Keratinocyte (primary cell): Measurements from ENCODE around the gene OVCH1. TPM values are rescaled to one million over a fixed set of nuclear protein-coding genes. Genes with fewer than 3 reads are reported as not detected.

Source experiments
- DNase-seq: peaks from one replicate; pipeline ENCODE4 v3.0.0-alpha.2; 2011; ENCODE audit warnings: low read depth, missing footprints, low spot score
- FAIRE-seq: peaks from 2 replicates; lab custom pipeline; 2011; peaks lifted over from hg19 to GRCh38; lab: Jason Lieb, UNC
- H2AFZ ChIP-seq: 2 replicates; pipeline ENCODE4 v1.6.0; 2012; ENCODE audit warnings: low read length, control low read depth, inconsistent platforms; ENCODE audit not compliant: control insufficient read depth
- H3K27ac ChIP-seq: 2 replicates; pipeline ENCODE4 v1.5.1; 2011; ENCODE audit warnings: low read length; ENCODE audit not compliant: control insufficient read depth, insufficient read depth
- H3K27me3 ChIP-seq: 3 replicates; pipeline ENCODE4 v1.6.0; 2011; ENCODE audit warnings: low read length; ENCODE audit not compliant: control insufficient read depth, insufficient read depth; ENCODE audit errors: extremely low read depth
- H3K36me3 ChIP-seq, 2 experiments: 2 replicates in 1 of 2; 3 replicates in 1 of 2; pipeline ENCODE4 v1.5.1; 2011; ENCODE audit warnings: low read length in 2 of 2, mild to moderate bottlenecking in 1 of 2; ENCODE audit not compliant: control insufficient read depth in 2 of 2, insufficient read depth in 2 of 2; ENCODE audit errors: extremely low read depth in 1 of 2
- H3K4me1 ChIP-seq: 3 replicates; pipeline ENCODE4 v1.5.1; 2011; ENCODE audit warnings: low read length; ENCODE audit not compliant: control insufficient read depth, insufficient read depth; ENCODE audit errors: extremely low read depth
- H3K4me2 ChIP-seq: 3 replicates; pipeline ENCODE4 v1.6.0; 2011; ENCODE audit warnings: low read depth, low read length; ENCODE audit not compliant: control insufficient read depth, insufficient read depth; ENCODE audit errors: extremely low read depth
- H3K4me3 ChIP-seq, 3 experiments: fragments of 200-600 bp in 1 of 3; sonication (generic) in 1 of 3; 2 replicates in 2 of 3; 3 replicates in 1 of 3; pipeline ENCODE4 v1.5.1; 2011 to 2016; ENCODE audit warnings: low read length in 3 of 3, mild to moderate bottlenecking in 3 of 3, control low read depth in 2 of 3, inconsistent platforms in 1 of 3, low read depth in 1 of 3, mixed read lengths in 1 of 3, mixed run types in 1 of 3, moderate library complexity in 1 of 3; ENCODE audit not compliant: control insufficient read depth in 2 of 3, insufficient read depth in 2 of 3; ENCODE audit errors: extremely low read depth in 1 of 3
- H3K79me2 ChIP-seq: 2 replicates; pipeline ENCODE4 v1.6.0; 2012; ENCODE audit warnings: low read length; ENCODE audit not compliant: control insufficient read depth, insufficient read depth
- H3K9ac ChIP-seq: 3 replicates; pipeline ENCODE4 v1.6.0; 2011; ENCODE audit warnings: low read length; ENCODE audit not compliant: control insufficient read depth, insufficient read depth; ENCODE audit errors: extremely low read depth
- H3K9me1 ChIP-seq: 3 replicates; pipeline ENCODE4 v1.6.0; 2011; ENCODE audit warnings: low read length; ENCODE audit not compliant: control insufficient read depth, insufficient read depth; ENCODE audit errors: extremely low read depth
- H3K9me3 ChIP-seq: 2 replicates; pipeline ENCODE4 v1.5.1; 2012; ENCODE audit warnings: low read depth, low read length; ENCODE audit not compliant: control insufficient read depth
- H4K20me1 ChIP-seq: 3 replicates; pipeline ENCODE4 v1.6.0; 2011; ENCODE audit warnings: low read length; ENCODE audit not compliant: control insufficient read depth, insufficient read depth; ENCODE audit errors: extremely low read depth
- CTCF ChIP-seq, 3 experiments: IDR thresholded peaks in 1 of 3; conservative IDR thresholded peaks in 1 of 3; optimal IDR thresholded peaks in 1 of 3; 2 replicates in 2 of 3; 3 replicates in 1 of 3; pipeline versions ENCODE3 to v1.5.1; 2011; ENCODE audit warnings: low read length in 3 of 3, mild to moderate bottlenecking in 3 of 3, moderate library complexity in 2 of 3, control low read depth in 1 of 3, inconsistent platforms in 1 of 3; ENCODE audit not compliant: insufficient read depth in 2 of 3; ENCODE audit errors: extremely low read depth in 1 of 3
- EZH2 ChIP-seq: IDR thresholded peaks from one replicate; pipeline ENCODE4 v1.6.1; 2012; ENCODE audit warnings: inconsistent platforms, mild to moderate bottlenecking, low read length, moderate library complexity
- dilution Hi-C: fragments of 300-500 bp; cut with MboI; formaldehyde crosslinking; loops from one replicate; pipeline ENCODE4 v1.7.0; 2020; ENCODE audit warnings: low sequenced_read_pairs; ENCODE audit not compliant: extremely low pct_ligation_motif_present
- polyA plus RNA-seq, 5 experiments: library from polyadenylated mRNA; depleted of rRNA in 3 of 5; stranded (reverse) in 3 of 5; stranded (forward) in 1 of 5; unstranded in 1 of 5; fragments of >200 nt; gene quantifications; 1 replicate in 1 of 5; 2 replicates in 3 of 5; 3 replicates in 1 of 5; pipeline versions ENCODE4 v1.2.1 to v1.2.3, GENCODE V29; 2011 to 2012; ENCODE audit warnings: missing spikeins in 2 of 5, low read depth in 1 of 5, low replicate concordance in 1 of 5

OVCH1 gene
- polyA plus RNA-seq, 1 donor (not counting 4 experiments of a cell fraction or from before 2014, with no cell fraction given), result 0.04 TPM

- H3K4me2 ChIP-seq, result no peak overlapping the region
- H3K27me3 ChIP-seq, result no peaks in the 10 kb centered on the region
- no peaks in the 10 kb centered on the region for H3K79me2 ChIP-seq
- FAIRE-seq (no peak), DNase-seq (no peak)
- no peak overlapping the region for H3K27ac ChIP-seq
- no peaks in the 10 kb centered on the region for H3K36me3 ChIP-seq
- dilution Hi-C loops, result no loop called here
- H2AFZ ChIP-seq, result no peak overlapping the region
- no peak overlapping the region for H3K9ac ChIP-seq
- no peaks in the 10 kb centered on the region for H3K9me3 ChIP-seq
- H3K4me3 ChIP-seq, result no peak overlapping the region
- H4K20me1 ChIP-seq, result no peaks in the 10 kb centered on the region
- TF ChIP-seq CTCF (optimal IDR thresholded peaks at IDR 0.05 in 1 of 3, IDR thresholded peaks at IDR 0.05 in 1 of 3, conservative IDR thresholded peaks at IDR 0.05 in 1 of 3; ENCODE audit: extremely low read depth in 1 of 3, insufficient read depth in 2 of 3, low read length in 3 of 3), result no peak
- no peak for TF ChIP-seq EZH2
- H3K4me1 ChIP-seq, result no peaks in the 10 kb centered on the region
- no peaks in the 10 kb centered on the region for H3K9me1 ChIP-seq
Measured at GRCh38 chr12:29451888-29452287, 45.6 kb downstream of the OVCH1 start.

- dilution Hi-C loops, result no loop called here
- no peak for DNase-seq
Measured at GRCh38 chr12:29448157-29448556, 49.3 kb downstream of the OVCH1 start.

More at GRCh38 chr12:29448157-29448556, 49.3 kb downstream of the OVCH1 start:
- Histone ChIP-seq H3K4me3 (no peak overlapping the region), H4K20me1 (no peaks in the 10 kb centered on the region), H3K27me3 (no peaks in the 10 kb centered on the region), H3K4me2 (no peak overlapping the region), H3K9ac (no peak overlapping the region), H3K9me1 (no peaks in the 10 kb centered on the region), H3K27ac (no peak overlapping the region), H3K79me2 (no peaks in the 10 kb centered on the region), H3K36me3 (no peaks in the 10 kb centered on the region), H3K4me1 (no peaks in the 10 kb centered on the region), H3K9me3 (no peaks in the 10 kb centered on the region), H2AFZ (no peak overlapping the region)
- no peak for FAIRE-seq
- TF ChIP-seq EZH2 (no peak), CTCF (optimal IDR thresholded peaks at IDR 0.05 in 1 of 3, IDR thresholded peaks at IDR 0.05 in 1 of 3, conservative IDR thresholded peaks at IDR 0.05 in 1 of 3; ENCODE audit: extremely low read depth in 1 of 3, insufficient read depth in 2 of 3, low read length in 3 of 3) (no peak)
